Karpas-422 (cell line): Measurements from ENCODE around the gene CDYL2. TPM values are rescaled to one million over a fixed set of nuclear protein-coding genes. Genes with fewer than 3 reads are reported as not detected.

Source experiments
- DNase-seq: peaks from one replicate; pipeline ENCODE4 v3.0.0-alpha.2; 2015
- H2AFZ ChIP-seq: fragments of 200-600 bp; sonication (generic); 2 replicates; pipeline ENCODE4 v1.6.1; 2014; ENCODE audit warnings: antibody characterized with exemption, low read length, mixed read lengths
- H3K27ac ChIP-seq: fragments of 200-600 bp; sonication (generic); 2 replicates; pipeline ENCODE4 v1.5.1; 2014; ENCODE audit warnings: mild to moderate bottlenecking, low read length, moderate library complexity
- H3K27me3 ChIP-seq: fragments of 200-600 bp; sonication (generic); 2 replicates; pipeline ENCODE4 v1.6.1; 2014; ENCODE audit warnings: low read length, mixed read lengths
- H3K36me3 ChIP-seq: fragments of 200-600 bp; sonication (generic); 2 replicates; pipeline ENCODE4 v1.6.1; 2014; ENCODE audit warnings: low read length, mixed read lengths; ENCODE audit not compliant: insufficient read depth
- H3K4me1 ChIP-seq: fragments of 200-600 bp; sonication (generic); 2 replicates; pipeline ENCODE4 v1.6.1; 2014; ENCODE audit warnings: mild to moderate bottlenecking, low read length, mixed read lengths
- H3K4me2 ChIP-seq: fragments of 200-600 bp; sonication (generic); 2 replicates; pipeline ENCODE4 v1.6.1; 2014; ENCODE audit warnings: low read length, low read depth, mild to moderate bottlenecking; ENCODE audit not compliant: poor library complexity, severe bottlenecking
- H3K4me3 ChIP-seq: fragments of 200-600 bp; sonication (generic); 2 replicates; pipeline ENCODE4 v1.5.1; 2014; ENCODE audit warnings: mild to moderate bottlenecking, antibody characterized with exemption, low read length, mixed read lengths
- H3K79me2 ChIP-seq: fragments of 200-600 bp; sonication (generic); 2 replicates; pipeline ENCODE4 v1.6.1; 2014; ENCODE audit warnings: mild to moderate bottlenecking, low read length, mixed read lengths
- H3K9ac ChIP-seq: fragments of 200-600 bp; sonication (generic); 2 replicates; pipeline ENCODE4 v1.6.0; 2014; ENCODE audit warnings: low read length
- H3K9me2 ChIP-seq: fragments of 200-600 bp; sonication (generic), shearing (Covaris generic); replicated peaks from 2 replicates; pipeline ENCODE4 v1.6.0; 2014; ENCODE audit warnings: mild to moderate bottlenecking, low read length, moderate library complexity; ENCODE audit not compliant: insufficient read depth
- H3K9me3 ChIP-seq: fragments of 300-700, 200-600 bp; sonication (generic); 2 replicates; pipeline ENCODE4 v1.6.1; 2014; ENCODE audit warnings: low read length, mixed read lengths
- H4K20me1 ChIP-seq: fragments of 200-600 bp; sonication (generic); 2 replicates; pipeline ENCODE4 v1.6.1; 2014; ENCODE audit warnings: mild to moderate bottlenecking, antibody characterized with exemption, low read length, low read depth; ENCODE audit not compliant: insufficient read depth
- total RNA-seq: library from RNA; depleted of rRNA; stranded (reverse); fragments of >200 nt; shearing (Covaris generic); gene quantifications from 2 replicates; pipeline ENCODE4 v1.2.3, GENCODE V29; 2014; ENCODE audit warnings: low replicate concordance

The CDYL2 gene
- total RNA-seq, 1 experiment from 2014 or later, result not detected

DNA sequence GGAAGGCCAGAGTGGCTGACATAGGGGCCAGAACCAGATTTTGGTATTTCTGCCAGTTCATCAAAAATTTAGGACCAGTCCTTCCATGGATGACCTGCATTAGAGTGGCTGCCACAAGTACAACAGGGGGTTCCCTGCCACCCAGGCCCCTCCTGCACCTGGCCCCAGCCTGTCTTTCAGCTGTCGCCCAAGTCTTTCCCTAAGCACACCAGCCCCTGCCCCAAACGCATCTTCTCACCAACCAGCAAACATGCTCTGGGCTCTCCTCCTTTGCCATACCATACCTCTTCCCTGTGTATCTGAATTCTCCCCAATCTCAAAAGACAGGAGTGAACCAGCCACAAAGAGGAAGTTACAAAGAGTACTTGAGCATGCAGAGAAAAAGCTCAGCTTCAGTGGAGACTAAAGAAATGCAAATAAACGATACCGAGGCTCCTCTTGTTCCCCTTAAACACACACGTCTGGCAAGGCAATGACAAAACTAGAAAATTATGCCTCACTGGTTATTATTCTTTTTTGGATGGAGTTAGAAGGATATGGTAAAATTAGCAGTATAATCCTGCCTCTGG is 133.0 kb downstream of the CDYL2 start:
- DNase-seq, result peak; percentile 91
- Histone ChIP-seq H3K79me2 (no peaks in the 10 kb centered on the region), H3K27ac (peak overlapping the region; percentile 52; the same call in 1 of the 2 replicates), H3K9ac (peak overlapping the region; percentile 5; the same call in 1 of the 2 replicates), H2AFZ (no peak overlapping the region), H3K9me2 (no peaks in the 10 kb centered on the region), H3K4me2 (peak overlapping the region; percentile 76), H3K36me3 (no peaks in the 10 kb centered on the region), H3K27me3 (no peaks in the 10 kb centered on the region), H4K20me1 (no peaks in the 10 kb centered on the region; the same call in 1 of the 2 replicates), H3K9me3 (no peaks in the 10 kb centered on the region), H3K4me1 (peaks cover 30% of the 10 kb centered on the region), H3K4me3 (peak overlapping the region; percentile 49)

DNA sequence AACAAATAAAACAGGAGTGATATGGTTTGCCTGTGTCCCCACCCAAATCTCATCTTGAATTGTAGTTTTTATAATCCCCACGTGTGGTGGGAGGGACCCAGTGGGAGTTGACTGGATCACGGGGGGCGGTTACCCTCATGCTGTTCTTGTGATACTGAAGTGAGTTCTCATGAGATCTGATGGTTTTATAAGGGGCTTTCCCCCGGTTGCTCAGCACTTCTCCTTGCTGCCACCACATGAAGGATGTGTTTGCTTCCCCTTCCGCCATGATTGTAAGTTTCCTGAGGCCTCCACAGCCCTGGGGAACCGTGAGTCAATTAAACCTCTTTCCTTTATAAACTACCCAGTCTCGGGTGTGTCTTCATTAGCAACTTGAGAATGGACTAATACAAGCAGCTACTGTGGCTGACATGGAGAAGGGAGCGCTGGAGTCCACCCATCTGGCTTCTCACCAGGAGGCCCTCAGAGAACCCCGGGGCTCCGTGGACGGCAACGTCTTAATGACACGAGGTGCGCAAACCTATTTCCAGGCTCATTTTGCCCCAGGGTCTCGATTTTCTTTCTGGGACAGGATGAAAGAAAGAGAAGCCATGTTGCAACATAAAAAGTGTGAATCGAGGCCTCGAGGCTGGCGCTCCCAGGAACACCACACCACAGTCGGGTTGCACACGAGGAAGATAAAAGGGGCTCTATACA is 134.1 kb downstream of the CDYL2 start:
- Histone ChIP-seq H3K9me2 (no peaks in the 10 kb centered on the region), H3K9ac (no peak overlapping the region), H3K4me2 (no peak overlapping the region), H3K9me3 (no peaks in the 10 kb centered on the region), H2AFZ (no peak overlapping the region), H3K4me1 (peaks cover 22% of the 10 kb centered on the region), H3K27me3 (no peaks in the 10 kb centered on the region), H4K20me1 (no peaks in the 10 kb centered on the region), H3K79me2 (no peaks in the 10 kb centered on the region), H3K27ac (no peak overlapping the region), H3K36me3 (no peaks in the 10 kb centered on the region), H3K4me3 (no peak overlapping the region)
- DNase-seq, result no peak

DNA sequence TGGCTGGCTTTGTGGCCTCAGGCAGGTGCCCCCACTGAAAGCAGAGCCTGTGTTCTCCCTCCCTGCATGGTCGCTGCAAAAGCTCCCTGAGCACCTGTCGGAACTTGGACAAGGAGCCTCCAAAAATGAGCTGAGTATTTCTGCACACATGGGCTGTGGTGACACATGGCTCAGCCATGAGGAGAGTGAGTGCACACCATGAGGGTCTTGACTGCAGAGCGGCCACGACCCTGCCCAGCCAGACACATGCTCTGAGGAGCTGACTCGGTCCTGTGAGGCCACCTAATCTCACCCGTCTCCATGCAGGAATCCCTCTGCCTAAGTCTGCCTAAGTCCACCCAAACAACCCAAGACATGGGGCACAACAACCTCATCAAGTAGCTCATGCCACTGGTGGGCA is 134.7 kb downstream of the CDYL2 start:
- Histone ChIP-seq H3K79me2 (no peaks in the 10 kb centered on the region), H3K4me2 (no peak overlapping the region), H3K9me2 (no peaks in the 10 kb centered on the region), H3K4me1 (peaks cover 22% of the 10 kb centered on the region), H3K4me3 (no peak overlapping the region), H3K9me3 (no peaks in the 10 kb centered on the region), H4K20me1 (no peaks in the 10 kb centered on the region), H3K27ac (no peak overlapping the region), H2AFZ (no peak overlapping the region), H3K36me3 (no peaks in the 10 kb centered on the region), H3K9ac (no peak overlapping the region), H3K27me3 (no peaks in the 10 kb centered on the region)
- no peak for DNase-seq

DNA sequence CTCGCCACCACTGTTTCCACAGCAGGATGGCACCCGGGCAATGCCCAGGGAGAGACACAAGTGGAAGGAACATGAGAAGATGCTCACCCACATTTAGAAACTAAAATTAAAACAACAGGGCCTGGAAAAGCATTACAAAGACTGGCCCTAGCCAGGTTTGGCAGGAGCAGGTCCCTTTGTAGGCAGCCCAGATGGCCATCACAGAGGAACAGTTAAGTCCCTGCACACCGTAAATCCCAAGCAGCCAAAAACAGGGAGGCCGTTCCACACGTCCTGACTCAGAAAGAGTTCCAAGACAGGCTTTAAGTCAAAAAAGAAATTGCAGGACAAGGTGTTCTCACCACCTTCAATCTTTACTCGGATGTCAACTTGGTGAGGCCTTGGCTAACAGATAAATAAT is 136.5 kb downstream of the CDYL2 start:
- Histone ChIP-seq H3K36me3 (no peaks in the 10 kb centered on the region), H3K4me3 (no peak overlapping the region), H3K27ac (no peak overlapping the region), H3K27me3 (no peaks in the 10 kb centered on the region), H3K9ac (no peak overlapping the region), H4K20me1 (no peaks in the 10 kb centered on the region), H3K4me2 (no peak overlapping the region), H3K79me2 (no peaks in the 10 kb centered on the region), H3K9me3 (no peaks in the 10 kb centered on the region), H3K4me1 (peaks cover 22% of the 10 kb centered on the region), H2AFZ (no peak overlapping the region), H3K9me2 (no peaks in the 10 kb centered on the region)
- no peak for DNase-seq

DNA sequence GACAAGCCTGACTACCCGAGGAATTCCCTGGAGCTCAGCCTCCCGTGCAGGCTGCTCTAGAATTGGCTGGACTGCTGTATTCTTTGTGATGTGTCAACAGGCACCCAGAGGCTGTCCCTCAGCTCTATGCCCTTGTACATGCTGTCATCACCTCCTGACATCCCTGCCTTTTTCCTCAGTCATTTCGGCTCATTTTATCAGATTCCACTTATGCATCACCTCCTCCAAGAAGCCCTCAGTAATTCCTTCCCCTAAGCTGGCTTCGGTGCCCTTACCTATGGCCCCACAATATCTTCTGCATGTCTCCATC is 137.2 kb downstream of the CDYL2 start:
- DNase-seq, result no peak
- H3K79me2 ChIP-seq, result no peaks in the 10 kb centered on the region

DNA sequence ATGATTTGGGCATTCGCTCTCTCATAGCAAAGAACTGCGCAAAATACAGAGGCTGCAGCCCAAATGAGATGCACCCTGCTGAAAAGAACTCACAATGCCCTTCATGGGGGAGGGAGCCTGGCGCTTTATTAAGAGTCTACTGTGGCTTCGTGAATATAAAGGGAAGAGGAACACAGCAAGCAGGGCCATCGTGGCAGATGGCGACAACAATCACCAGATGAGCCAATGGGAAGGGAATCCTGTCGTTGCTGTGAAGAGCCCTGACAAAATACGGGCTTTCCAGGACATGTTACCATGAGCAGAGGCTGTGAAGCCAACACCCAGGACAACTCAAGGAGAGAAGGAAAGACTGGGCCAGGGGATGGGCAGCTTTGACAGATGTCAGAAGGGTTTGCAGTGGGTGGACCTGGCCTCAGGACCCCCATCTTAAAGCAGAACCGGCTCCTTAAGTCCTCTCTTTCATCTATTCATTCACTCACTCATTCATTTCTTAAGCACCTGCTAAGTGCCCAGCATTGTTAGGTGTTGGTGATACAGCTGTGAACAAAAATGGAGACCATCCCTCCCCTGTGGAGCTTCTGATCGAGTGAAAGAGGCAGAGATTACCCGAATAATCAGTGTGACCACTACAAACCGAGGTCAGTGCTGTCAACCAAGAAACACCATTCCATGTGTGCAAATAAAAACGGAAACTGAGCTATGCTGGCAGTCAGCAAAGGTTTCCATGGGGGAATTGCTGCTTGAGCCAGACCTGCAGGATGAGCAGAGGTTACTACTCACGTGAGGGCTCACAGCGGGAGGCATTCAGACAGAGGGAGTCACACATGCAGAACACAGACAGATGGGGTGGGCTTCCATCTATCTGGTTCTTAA is 137.8 kb downstream of the CDYL2 start:
- DNase-seq, result no peak

More for the DNA sequence above, 137.2 kb downstream of the CDYL2 start:
- H4K20me1 ChIP-seq, result no peaks in the 10 kb centered on the region
- no peaks in the 10 kb centered on the region for H3K9me2 ChIP-seq
- no peak overlapping the region for H3K9ac ChIP-seq
- no peak overlapping the region for H2AFZ ChIP-seq
- no peak overlapping the region for H3K4me2 ChIP-seq
- H3K9me3 ChIP-seq, result no peaks in the 10 kb centered on the region
- peaks cover 17% of the 10 kb centered on the region for H3K4me1 ChIP-seq
- no peaks in the 10 kb centered on the region for H3K36me3 ChIP-seq
- no peak overlapping the region for H3K4me3 ChIP-seq
- H3K27me3 ChIP-seq, result no peaks in the 10 kb centered on the region
- H3K27ac ChIP-seq, result no peak overlapping the region

DNA sequence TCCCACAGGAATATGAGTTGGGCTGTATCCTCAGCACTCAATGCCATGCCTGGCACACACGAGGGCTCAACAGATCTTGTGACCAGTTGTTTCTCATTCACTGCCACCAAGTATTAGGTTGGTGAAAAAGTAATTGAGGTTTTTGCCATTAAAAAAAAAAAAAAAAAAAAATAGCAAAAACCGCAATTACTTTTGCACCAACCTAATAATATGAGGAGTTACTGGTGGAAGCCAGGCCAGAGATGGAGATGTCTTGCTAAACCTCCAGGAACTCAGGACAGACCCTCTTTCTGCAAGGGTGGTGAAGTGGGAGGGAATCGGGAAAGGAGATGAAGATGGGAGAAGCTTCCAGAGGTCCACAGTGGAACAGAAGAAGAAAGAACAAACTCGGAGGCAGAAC is 139.0 kb downstream of the CDYL2 start:
- Histone ChIP-seq H3K9me2 (no peaks in the 10 kb centered on the region), H3K4me1 (no peaks in the 10 kb centered on the region), H4K20me1 (no peaks in the 10 kb centered on the region), H3K9ac (no peak overlapping the region), H2AFZ (no peak overlapping the region), H3K4me2 (no peak overlapping the region), H3K27ac (no peak overlapping the region), H3K36me3 (no peaks in the 10 kb centered on the region), H3K4me3 (no peak overlapping the region), H3K79me2 (no peaks in the 10 kb centered on the region), H3K27me3 (no peaks in the 10 kb centered on the region; the same call in 1 of the 2 replicates), H3K9me3 (no peaks in the 10 kb centered on the region)
- no peak for DNase-seq

More for the DNA sequence above, 137.8 kb downstream of the CDYL2 start:
- H3K4me1 ChIP-seq, result peaks cover 11% of the 10 kb centered on the region
- H3K9me2 ChIP-seq, result no peaks in the 10 kb centered on the region
- H3K9me3 ChIP-seq, result no peaks in the 10 kb centered on the region
- H3K4me2 ChIP-seq, result no peak overlapping the region
- no peaks in the 10 kb centered on the region for H3K79me2 ChIP-seq
- no peaks in the 10 kb centered on the region for H3K36me3 ChIP-seq
- no peaks in the 10 kb centered on the region for H3K27me3 ChIP-seq
- H4K20me1 ChIP-seq, result no peaks in the 10 kb centered on the region
- H3K9ac ChIP-seq, result no peak overlapping the region
- no peak overlapping the region for H2AFZ ChIP-seq
- H3K4me3 ChIP-seq, result no peak overlapping the region
- H3K27ac ChIP-seq, result no peak overlapping the region

DNA sequence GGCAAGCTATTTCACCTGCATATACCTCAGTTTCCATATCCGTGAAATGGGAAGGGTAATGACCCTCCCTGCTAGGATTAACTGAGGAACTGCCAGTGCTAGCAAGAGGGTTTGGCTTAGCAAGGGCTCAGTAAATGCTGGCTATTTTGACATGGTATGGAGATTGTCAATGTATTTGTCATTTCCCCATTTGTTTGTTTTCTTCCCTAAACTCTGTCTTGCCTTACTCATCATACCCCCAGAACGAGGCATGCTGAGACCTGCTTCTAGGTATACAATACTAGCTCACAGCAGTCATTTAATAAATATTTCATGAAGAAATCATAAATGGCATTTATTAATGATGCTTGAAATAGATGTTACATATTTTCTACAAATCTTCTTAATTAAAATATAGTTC is 139.6 kb downstream of the CDYL2 start:
- Histone ChIP-seq H3K9me3 (no peaks in the 10 kb centered on the region), H3K79me2 (no peaks in the 10 kb centered on the region)

More for the DNA sequence above, 139.6 kb downstream of the CDYL2 start:
- Histone ChIP-seq H3K4me2 (no peak overlapping the region), H3K27me3 (no peaks in the 10 kb centered on the region; the same call in 1 of the 2 replicates), H3K9me2 (no peaks in the 10 kb centered on the region), H3K4me3 (no peak overlapping the region), H3K9ac (no peak overlapping the region), H3K4me1 (no peaks in the 10 kb centered on the region), H4K20me1 (no peaks in the 10 kb centered on the region), H2AFZ (no peak overlapping the region), H3K36me3 (no peaks in the 10 kb centered on the region), H3K27ac (no peak overlapping the region)
- DNase-seq, result no peak
